A549 (cell line): ENCODE measurements around the gene EIF4E2. TPM values are rescaled to one million over a fixed set of nuclear protein-coding genes. Genes with fewer than 3 reads are reported as not detected.

Experiments used
- ATAC-seq, 2 experiments: fragments of 200-7000 bp in 1 of 2; fragments of >200 bp in 1 of 2; cut with Nextera tagmentation in 1 of 2; cut with Tn5 transposase in 1 of 2; 3 replicates each; pipeline versions ENCODE4 v1.8.0 to v1.9.1; 2018 to 2020; ENCODE audit warnings: mild to moderate bottlenecking in 1 of 2, moderate library complexity in 1 of 2
- CTCF ChIA-PET: fragments of 300-600 bp; sonication (Branson Sonifier 250); formaldehyde crosslinking; extraction: SDS; loops from one replicate; lab custom pipeline; 2021; ENCODE audit warnings: antibody characterized with exemption, inconsistent platforms; lab: Yijun Ruan, JAX
- POLR2A ChIA-PET: fragments of 350-600 bp; formaldehyde crosslinking; extraction: SDS; loops from one replicate; lab custom pipeline; 2021; ENCODE audit warnings: antibody characterized with exemption, inconsistent platforms; lab: Yijun Ruan, JAX
- DNase-seq, 2 experiments: peaks; one replicate each; pipeline versions ENCODE4 v3.0.0 to v3.0.0-alpha.2; 2011 to 2016; ENCODE audit warnings: low read depth in 1 of 2, low spot score in 1 of 2
- FAIRE-seq: peaks from 2 replicates; lab custom pipeline; 2011; peaks lifted over from hg19 to GRCh38; lab: Jason Lieb, UNC
- H3K27ac ChIP-seq, 2 experiments: fragments of >200 bp; sonication (Bioruptor Twin); formaldehyde crosslinking; 3 replicates each; pipeline ENCODE4 v1.5.1; 2016 to 2017
- H3K4me1 ChIP-seq: fragments of >200 bp; sonication (Bioruptor Twin); formaldehyde crosslinking; 3 replicates; pipeline ENCODE4 v1.6.1; 2016
- H3K4me2 ChIP-seq: fragments of >200 bp; sonication (Bioruptor Twin); formaldehyde crosslinking; 3 replicates; pipeline ENCODE4 v1.6.1; 2016
- H3K4me3 ChIP-seq: fragments of >200 bp; sonication (Bioruptor Twin); formaldehyde crosslinking; 3 replicates; pipeline ENCODE4 v1.5.1; 2016
- H3K9me3 ChIP-seq: fragments of >200 bp; sonication (Bioruptor Twin); formaldehyde crosslinking; 3 replicates; pipeline ENCODE4 v1.6.1; 2016
- CEBPB ChIP-seq, 2 experiments: fragments of >200 bp in 1 of 2; sonication (Bioruptor Twin) in 1 of 2; formaldehyde crosslinking in 1 of 2; IDR thresholded peaks; 2 replicates each; pipeline ENCODE4 v1.6.1; 2012 to 2016
- CHD2 ChIP-seq: fragments of 150-350 bp; IDR thresholded peaks from 2 replicates; pipeline ENCODE4 v1.6.1; 2014; ENCODE audit warnings: low read length; ENCODE audit not compliant: partially characterized antibody
- HEYL ChIP-seq: fragments of 250-450 bp; sonication (Bioruptor Pico); IDR thresholded peaks from 2 replicates; pipeline ENCODE4 v1.8.0; 2021; ENCODE audit warnings: mild to moderate bottlenecking, moderate library complexity
- HOXA7 ChIP-seq: fragments of 250-450 bp; sonication (Bioruptor Pico); IDR thresholded peaks from 2 replicates; pipeline ENCODE4 v1.5.0; 2020; ENCODE audit warnings: mild to moderate bottlenecking, moderate library complexity
- HOXB13 ChIP-seq: fragments of 250-450 bp; sonication (Bioruptor Pico); IDR thresholded peaks from 2 replicates; pipeline ENCODE4 v1.5.0; 2020; ENCODE audit warnings: low read depth, mild to moderate bottlenecking, moderate library complexity
- MAFK ChIP-seq: fragments of 450-650 bp; IDR thresholded peaks from 2 replicates; pipeline ENCODE4 v1.6.1; 2014; ENCODE audit not compliant: partially characterized antibody
- MAZ ChIP-seq: fragments of 150-350 bp; IDR thresholded peaks from 2 replicates; pipeline ENCODE4 v1.6.1; 2014; ENCODE audit warnings: antibody characterized with exemption, low read depth, low read length, borderline replicate concordance
- NFE2L2 ChIP-seq: fragments of 150-350 bp; conservative IDR thresholded peaks from 2 replicates; pipeline ENCODE4 v1.6.1; 2014; ENCODE audit warnings: low read length
- RAD21 ChIP-seq, 2 experiments: fragments of >200 bp in 1 of 2; sonication (Bioruptor Twin) in 1 of 2; formaldehyde crosslinking in 1 of 2; IDR thresholded peaks in 1 of 2; conservative IDR thresholded peaks in 1 of 2; 2 replicates in 1 of 2; 3 replicates in 1 of 2; pipeline ENCODE4 v1.6.1; 2012 to 2018; ENCODE audit warnings: inconsistent platforms in 1 of 2
- REST ChIP-seq: fragments of 200-600 bp; sonication (generic); IDR thresholded peaks from 2 replicates; pipeline ENCODE4 v1.6.1; 2016; ENCODE audit warnings: antibody characterized with exemption, mild to moderate bottlenecking, moderate library complexity
- TFCP2L1 ChIP-seq: fragments of 250-450 bp; sonication (Bioruptor Pico); IDR thresholded peaks from 2 replicates; pipeline ENCODE4 v1.5.0; 2021; ENCODE audit warnings: mild to moderate bottlenecking
- WGBS: methylation state at CpG from one replicate; pipeline ENCODE4 v1.1.6; 2017; ENCODE audit errors: missing lambda C conversion rate; 5-methylcytosine and 5-hydroxymethylcytosine counted together
- polyA plus RNA-seq, 4 experiments: library from polyadenylated mRNA; depleted of rRNA in 3 of 4; stranded (reverse); fragments of >200 nt; fragmentation: RNase III in 1 of 4; extraction: RNeasy Plus Mini Kit Qiagen cat#74134 plus additional on column Dnase treatment in 1 of 4; gene quantifications; 2 replicates in 3 of 4; 3 replicates in 1 of 4; pipeline ENCODE4 v1.2.3, GENCODE V29; 2011 to 2017

EIF4E2 gene
- polyA plus RNA-seq, 2 of the 4 experiments (the other 2 are of a cell fraction): 49.1 to 177 TPM

DNA sequence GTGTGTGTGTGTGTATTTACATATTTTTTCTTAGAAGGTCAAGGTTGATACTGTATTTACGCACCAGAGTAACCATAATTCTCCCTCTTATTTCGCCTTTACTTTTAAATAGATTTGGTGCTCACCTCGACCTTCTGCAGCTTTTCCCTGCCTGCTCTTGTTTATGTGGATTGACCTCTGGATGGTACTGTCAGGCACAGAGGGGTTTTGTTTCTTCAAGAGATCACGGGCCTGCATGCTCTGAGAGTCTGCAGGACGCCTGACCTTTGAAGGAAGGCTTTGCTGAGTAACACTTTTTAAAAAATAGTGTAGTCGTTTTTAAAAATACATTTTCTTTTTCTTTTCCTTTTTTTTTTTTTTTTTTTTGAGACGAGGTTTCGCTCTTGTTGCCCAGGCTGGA lies 64.8 kb downstream of the EIF4E2 start:
- no peak overlapping the region for H3K4me2 ChIP-seq
- H3K4me1 ChIP-seq: 0 out of 3 replicates have a peak, but pooled peaks cover 2% of the 10 kb centered on the region
- WGBS: 57% methylated on average over 8 of the region's 8 CpGs
- DNase-seq (no peak), FAIRE-seq (no peak), ATAC-seq (no peak)
- H3K4me3 ChIP-seq: no peak overlapping the region
- no peaks in the 10 kb centered on the region for H3K9me3 ChIP-seq
- ChIA-PET POLR2A (no interaction called here), CTCF (interaction anchor here (0.5 to 0.7 kb wide), 2 partner anchors 25 to 614 kb away, joined by 4 to 5 read pairs; no protein-coding TSS in a partner anchor)
- no peak for TF ChIP-seq HEYL
- no peak for TF ChIP-seq HOXB13 (CRISPR knock-in tag)
- no peak for TF ChIP-seq MAZ
- TF ChIP-seq HOXA7 (CRISPR knock-in tag): no peak
- no peak for TF ChIP-seq MAFK
- no peak for TF ChIP-seq REST
- no peak for TF ChIP-seq CHD2
- no peak for TF ChIP-seq RAD21 (conservative IDR thresholded peaks at IDR 0.05 in 1 of 2, IDR thresholded peaks at IDR 0.05 in 1 of 2)
- no peak for TF ChIP-seq TFCP2L1
- TF ChIP-seq CEBPB (IDR thresholded peaks at IDR 0.05): no peak
- no peak for TF ChIP-seq NFE2L2
- no peak overlapping the region for H3K27ac ChIP-seq

Other genes with a start within 250 kb of the EIF4E2 start
- gene ALPP, start 171.9 kb upstream of the EIF4E2 start, polyA plus RNA-seq (2011; rRNA removed): 0.05 and 0.10 TPM in 2 replicates
- 0.18 to 0.31 TPM (median 0.18 TPM) in 3 replicates for gene ALPP, start 171.9 kb upstream of the EIF4E2 start, polyA plus RNA-seq (2017; fragmentation: RNase III; extraction: RNeasy Plus Mini Kit Qiagen cat#74134 plus additional on column Dnase treatment)
- gene ALPG, start 143.8 kb upstream of the EIF4E2 start, polyA plus RNA-seq (2011; rRNA removed): 0.17 and 0.18 TPM in 2 replicates
- gene ALPG, start 143.8 kb upstream of the EIF4E2 start, polyA plus RNA-seq (2017; fragmentation: RNase III; extraction: RNeasy Plus Mini Kit Qiagen cat#74134 plus additional on column Dnase treatment): 0.04 to 0.07 TPM in 2 of 3 replicates, not detected in the other
- 0.05 and 0.11 TPM in 2 replicates for gene ALPI, start 94.5 kb upstream of the EIF4E2 start, polyA plus RNA-seq (2011; rRNA removed)
- not detected in 3 replicates for gene ALPI, start 94.5 kb upstream of the EIF4E2 start, polyA plus RNA-seq (2017; fragmentation: RNase III; extraction: RNeasy Plus Mini Kit Qiagen cat#74134 plus additional on column Dnase treatment)
- gene ECEL1, start 62.9 kb upstream of the EIF4E2 start, polyA plus RNA-seq (2011; rRNA removed): 0.18 and 0.29 TPM in 2 replicates
- 0.10 to 0.13 TPM (median 0.12 TPM) in 3 replicates for gene ECEL1, start 62.9 kb upstream of the EIF4E2 start, polyA plus RNA-seq (2017; fragmentation: RNase III; extraction: RNeasy Plus Mini Kit Qiagen cat#74134 plus additional on column Dnase treatment)
- not detected in 2 replicates for gene PRSS56, start 30.3 kb upstream of the EIF4E2 start, polyA plus RNA-seq (2011; rRNA removed)
- 0.07 TPM in 1 of 3 replicates, not detected in the others for gene PRSS56, start 30.3 kb upstream of the EIF4E2 start, polyA plus RNA-seq (2017; fragmentation: RNase III; extraction: RNeasy Plus Mini Kit Qiagen cat#74134 plus additional on column Dnase treatment)
- not detected in 2 replicates for gene CHRND, start 24.5 kb upstream of the EIF4E2 start, polyA plus RNA-seq (2011; rRNA removed)
- gene CHRND, start 24.5 kb upstream of the EIF4E2 start, polyA plus RNA-seq (2017; fragmentation: RNase III; extraction: RNeasy Plus Mini Kit Qiagen cat#74134 plus additional on column Dnase treatment): not detected in 3 replicates
- not detected in 2 replicates for gene CHRNG, start 11.0 kb upstream of the EIF4E2 start, polyA plus RNA-seq (2011; rRNA removed)
- gene CHRNG, start 11.0 kb upstream of the EIF4E2 start, polyA plus RNA-seq (2017; fragmentation: RNase III; extraction: RNeasy Plus Mini Kit Qiagen cat#74134 plus additional on column Dnase treatment): not detected in 3 replicates
- 7.4 and 10.5 TPM in 2 replicates for gene TIGD1, start 132 bp upstream of the EIF4E2 start, polyA plus RNA-seq (2011; rRNA removed)
- 5.7 to 5.9 TPM (median 5.7 TPM) in 3 replicates for gene TIGD1, start 132 bp upstream of the EIF4E2 start, polyA plus RNA-seq (2017; fragmentation: RNase III; extraction: RNeasy Plus Mini Kit Qiagen cat#74134 plus additional on column Dnase treatment)
- gene EFHD1, start 82.9 kb downstream of the EIF4E2 start, polyA plus RNA-seq (2011; rRNA removed): 2.3 and 2.6 TPM in 2 replicates
- 1.3 to 1.5 TPM (median 1.4 TPM) in 3 replicates for gene EFHD1, start 82.9 kb downstream of the EIF4E2 start, polyA plus RNA-seq (2017; fragmentation: RNase III; extraction: RNeasy Plus Mini Kit Qiagen cat#74134 plus additional on column Dnase treatment)
- 46.3 and 46.9 TPM in 2 replicates for gene GIGYF2, start 146.6 kb downstream of the EIF4E2 start, polyA plus RNA-seq (2011; rRNA removed)
- 28.8 to 31.9 TPM (median 31.2 TPM) in 3 replicates for gene GIGYF2, start 146.6 kb downstream of the EIF4E2 start, polyA plus RNA-seq (2017; fragmentation: RNase III; extraction: RNeasy Plus Mini Kit Qiagen cat#74134 plus additional on column Dnase treatment)
- not detected in 2 replicates for gene KCNJ13, start 225.9 kb downstream of the EIF4E2 start, polyA plus RNA-seq (2011; rRNA removed)
- gene KCNJ13, start 225.9 kb downstream of the EIF4E2 start, polyA plus RNA-seq (2017; fragmentation: RNase III; extraction: RNeasy Plus Mini Kit Qiagen cat#74134 plus additional on column Dnase treatment): not detected in 3 replicates